Measurements from ENCODE around the gene RPTOR.
"Not testable (repeated sequence)": the region's sequence is repeated elsewhere in the genome, so short reads cannot be mapped to it uniquely, and the experiment has no call there.

The RPTOR gene

GRCh38 chr17:80696456-80696855, 151.8 kb downstream of the RPTOR start:
- Histone ChIP-seq H3K36me3 (replicated peaks) (no peaks in the 10 kb centered on the region), H3K27ac (no peak overlapping the region), H3K4me3 (ENCODE audit: low read depth, low read length) (no peak overlapping the region), H3K27me3 (replicated peaks) (no peaks in the 10 kb centered on the region)
- DNase-seq, result no peak
- no peak for TF ChIP-seq CTCF (IDR thresholded peaks at IDR 0.05; ENCODE audit: low read depth, low read length, missing control alignments)
- in situ Hi-C loops (cut with HindIII; ENCODE audit: low pct_ligation_motif_present, low sequenced_read_pairs), result no loop called here

GRCh38 chr17:80696964-80697363, 152.3 kb downstream of the RPTOR start:
- H3K27ac ChIP-seq, result no peak overlapping the region
- H3K4me3 ChIP-seq (ENCODE audit: low read depth, low read length), result no peak overlapping the region
- no peaks in the 10 kb centered on the region for H3K36me3 ChIP-seq (replicated peaks)
- no peak for DNase-seq
- no peaks in the 10 kb centered on the region for H3K27me3 ChIP-seq (replicated peaks)
- TF ChIP-seq CTCF (IDR thresholded peaks at IDR 0.05; ENCODE audit: low read depth, low read length, missing control alignments), result no peak
- in situ Hi-C loops (cut with HindIII; ENCODE audit: low pct_ligation_motif_present, low sequenced_read_pairs), result no loop called here

- in situ Hi-C loops (cut with HindIII; ENCODE audit: low pct_ligation_motif_present, low sequenced_read_pairs), result no loop called here
- Histone ChIP-seq H3K27ac (no peak overlapping the region), H3K36me3 (replicated peaks) (no peaks in the 10 kb centered on the region), H3K27me3 (replicated peaks) (no peaks in the 10 kb centered on the region), H3K4me3 (ENCODE audit: low read depth, low read length) (no peak overlapping the region)
- DNase-seq, result no peak
- TF ChIP-seq CTCF (IDR thresholded peaks at IDR 0.05; ENCODE audit: low read depth, low read length, missing control alignments), result no peak
Measured at GRCh38 chr17:80698297-80698696, 153.7 kb downstream of the RPTOR start.

DNA sequence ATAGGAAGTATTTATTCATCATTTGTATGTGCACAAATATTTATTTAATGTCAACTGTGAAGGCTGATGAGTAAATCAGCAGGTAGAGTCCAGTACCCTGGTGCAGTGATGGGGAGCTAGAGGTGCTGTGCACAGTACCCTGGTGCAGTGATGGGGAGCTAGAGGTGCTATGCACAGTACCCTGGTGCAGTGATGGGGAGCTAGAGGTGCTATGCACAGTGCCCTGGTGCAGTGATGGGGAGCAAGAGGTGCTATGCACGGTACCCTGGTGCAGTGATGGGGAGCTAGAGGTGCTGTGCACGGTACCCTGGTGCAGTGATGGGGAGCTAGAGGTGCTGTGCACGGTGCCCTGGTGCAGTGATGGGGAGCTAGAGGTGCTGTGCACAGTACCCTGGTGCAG, 154.6 kb downstream of the RPTOR start:
- DNase-seq; H3K27me3 ChIP-seq (replicated peaks): not testable (repeated sequence)

GRCh38 chr17:80701730-80702129, 157.1 kb downstream of the RPTOR start:
- H3K36me3 ChIP-seq (replicated peaks), result no peaks in the 10 kb centered on the region
- H3K4me3 ChIP-seq (ENCODE audit: low read depth, low read length), result no peak overlapping the region
- no peak for DNase-seq
- no peak for TF ChIP-seq CTCF (IDR thresholded peaks at IDR 0.05; ENCODE audit: low read depth, low read length, missing control alignments)
- H3K27ac ChIP-seq, result no peak overlapping the region
- H3K27me3 ChIP-seq (replicated peaks), result no peaks in the 10 kb centered on the region
- in situ Hi-C loops (cut with HindIII; ENCODE audit: low pct_ligation_motif_present, low sequenced_read_pairs), result no loop called here

More for the DNA sequence above, 154.6 kb downstream of the RPTOR start:
- H3K36me3 ChIP-seq (replicated peaks); H3K27ac ChIP-seq; H3K4me3 ChIP-seq (ENCODE audit: low read depth, low read length); in situ Hi-C loops (cut with HindIII; ENCODE audit: low pct_ligation_motif_present, low sequenced_read_pairs): not testable (repeated sequence)

GRCh38 chr17:80702315-80703141, 157.9 kb downstream of the RPTOR start:
- H3K36me3 ChIP-seq (replicated peaks), result no peaks in the 10 kb centered on the region
- H3K4me3 ChIP-seq (ENCODE audit: low read depth, low read length), result no peak overlapping the region
- no peak for TF ChIP-seq CTCF (IDR thresholded peaks at IDR 0.05; ENCODE audit: low read depth, low read length, missing control alignments)
- no peak overlapping the region for H3K27ac ChIP-seq
- no peaks in the 10 kb centered on the region for H3K27me3 ChIP-seq (replicated peaks)
- DNase-seq, result no peak
- in situ Hi-C loops (cut with HindIII; ENCODE audit: low pct_ligation_motif_present, low sequenced_read_pairs), result no loop called here
